HUES48 (cell line): ENCODE data around the gene CFAP73.

Experiments
- H3K27ac ChIP-seq: one replicate; pipeline ENCODE4 v1.7.0; 2013; ENCODE audit warnings: low read depth, low read length, inconsistent platforms
- H3K27me3 ChIP-seq: 2 replicates; pipeline ENCODE4 v1.6.1; 2013; ENCODE audit warnings: mild to moderate bottlenecking, low read length; ENCODE audit not compliant: control insufficient read depth, insufficient read depth
- H3K36me3 ChIP-seq: 2 replicates; pipeline ENCODE4 v1.6.1; 2013; ENCODE audit warnings: low read length; ENCODE audit not compliant: control insufficient read depth, insufficient read depth
- H3K4me1 ChIP-seq: 2 replicates; pipeline ENCODE4 v1.6.1; 2013; ENCODE audit warnings: mild to moderate bottlenecking, low read length; ENCODE audit not compliant: control insufficient read depth, insufficient read depth
- H3K4me3 ChIP-seq: 2 replicates; pipeline ENCODE4 v1.5.1; 2013; ENCODE audit warnings: mild to moderate bottlenecking, low read depth, low read length
- H3K9ac ChIP-seq: 2 replicates; pipeline ENCODE4 v1.6.1; 2013; ENCODE audit warnings: mild to moderate bottlenecking, low read depth, low read length, moderate library complexity
- H3K9me3 ChIP-seq: 2 replicates; pipeline ENCODE4 v1.6.1; 2013; ENCODE audit warnings: low read length; ENCODE audit not compliant: control insufficient read depth, insufficient read depth

The CFAP73 gene

DNA sequence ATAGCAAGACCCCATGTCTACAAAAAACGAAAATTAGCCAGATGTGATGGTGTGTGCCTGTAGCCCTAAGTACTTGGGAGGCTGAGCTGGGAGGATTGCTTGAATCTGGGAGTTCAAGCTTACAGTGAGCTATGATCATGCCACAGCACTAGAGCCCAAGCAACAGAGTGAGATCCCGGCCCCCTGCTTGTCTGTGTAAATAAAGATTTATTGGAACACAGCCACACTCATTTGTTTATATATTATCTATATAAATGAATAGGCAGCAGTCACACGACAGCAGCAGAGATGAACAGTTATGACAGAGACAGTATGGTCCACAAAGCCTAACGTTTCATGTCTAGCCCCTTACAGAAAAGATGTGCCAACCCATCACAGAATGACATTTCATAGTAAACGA, 20.9 kb downstream of the CFAP73 start:
- no peak overlapping the region for H3K27ac ChIP-seq
- no peak overlapping the region for H3K9ac ChIP-seq
- no peaks in the 10 kb centered on the region for H3K4me1 ChIP-seq
- no peaks in the 10 kb centered on the region for H3K27me3 ChIP-seq
- H3K4me3 ChIP-seq, result no peak overlapping the region
- no peaks in the 10 kb centered on the region for H3K9me3 ChIP-seq
- H3K36me3 ChIP-seq, result peaks cover 90% of the 10 kb centered on the region

DNA sequence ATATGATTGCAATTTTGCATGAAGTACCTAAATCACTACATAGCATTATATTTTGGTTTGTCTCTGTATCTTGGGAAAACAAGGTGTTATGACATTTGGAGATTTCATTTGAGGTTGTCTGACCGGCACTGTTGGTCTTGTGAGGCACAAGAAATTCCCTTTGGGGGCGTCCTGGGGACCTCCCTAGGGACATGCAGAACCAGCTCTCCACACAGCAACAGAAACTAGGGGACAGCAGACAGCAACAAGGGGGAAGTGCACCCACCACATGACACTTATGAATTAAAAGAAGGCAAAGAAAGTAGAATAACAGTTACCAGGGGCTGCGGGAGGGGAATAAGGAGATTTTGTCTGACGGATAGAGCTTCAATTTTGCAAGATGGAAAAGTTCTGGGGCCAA, 21.4 kb downstream of the CFAP73 start:
- no peaks in the 10 kb centered on the region for H3K9me3 ChIP-seq
- no peaks in the 10 kb centered on the region for H3K27me3 ChIP-seq
- peaks cover 85% of the 10 kb centered on the region for H3K36me3 ChIP-seq
- H3K9ac ChIP-seq, result no peak overlapping the region
- no peaks in the 10 kb centered on the region for H3K4me1 ChIP-seq
- no peak overlapping the region for H3K4me3 ChIP-seq
- H3K27ac ChIP-seq, result no peak overlapping the region

DNA sequence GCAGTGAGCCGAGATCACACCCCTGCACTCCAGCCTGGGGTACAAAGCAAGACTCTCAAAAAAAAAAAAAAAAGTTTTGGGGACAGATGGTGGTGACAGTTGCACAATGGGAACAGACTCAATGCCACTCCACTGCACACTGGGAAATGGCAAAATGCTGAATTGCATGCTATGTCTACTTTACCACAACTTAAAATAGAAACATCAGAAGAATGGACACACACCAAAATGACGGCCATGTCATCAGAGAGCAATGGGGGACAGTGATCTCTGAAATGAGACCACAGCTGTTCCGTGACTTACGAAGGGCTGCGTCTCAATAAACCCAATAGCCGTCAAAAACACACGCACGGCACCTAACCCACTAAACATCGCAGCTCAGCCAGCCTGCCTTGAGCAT, 22.0 kb downstream of the CFAP73 start:
- no peak overlapping the region for H3K9ac ChIP-seq
- no peak overlapping the region for H3K4me3 ChIP-seq
- H3K4me1 ChIP-seq, result no peaks in the 10 kb centered on the region
- H3K36me3 ChIP-seq, result peaks cover 82% of the 10 kb centered on the region
- H3K9me3 ChIP-seq, result no peaks in the 10 kb centered on the region
- H3K27me3 ChIP-seq, result no peaks in the 10 kb centered on the region
- H3K27ac ChIP-seq, result no peak overlapping the region

DNA sequence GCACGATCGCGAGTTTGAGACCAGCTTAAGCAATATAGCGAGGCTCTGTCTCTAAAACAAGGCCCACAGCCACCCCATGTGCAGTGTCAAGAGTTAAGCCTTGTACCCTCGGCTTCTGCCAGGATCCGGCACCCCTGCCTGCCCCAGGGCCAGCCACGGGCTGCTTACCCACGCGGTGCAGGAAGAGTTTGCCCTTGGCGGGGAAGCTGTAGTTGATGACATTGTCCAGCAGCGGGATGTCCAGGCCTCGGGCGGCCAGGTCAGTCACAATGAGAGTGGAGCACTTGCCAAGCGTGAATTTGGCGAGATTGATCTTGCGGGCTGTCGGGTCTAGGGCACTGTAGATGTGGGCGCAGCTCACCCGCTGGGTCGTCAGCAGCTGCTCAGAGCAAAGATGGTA, 22.7 kb downstream of the CFAP73 start:
- Histone ChIP-seq H3K36me3 (peaks cover 82% of the 10 kb centered on the region), H3K4me3 (no peak overlapping the region), H3K27ac (no peak overlapping the region), H3K9me3 (no peaks in the 10 kb centered on the region), H3K27me3 (no peaks in the 10 kb centered on the region), H3K4me1 (no peaks in the 10 kb centered on the region), H3K9ac (no peak overlapping the region)

DNA sequence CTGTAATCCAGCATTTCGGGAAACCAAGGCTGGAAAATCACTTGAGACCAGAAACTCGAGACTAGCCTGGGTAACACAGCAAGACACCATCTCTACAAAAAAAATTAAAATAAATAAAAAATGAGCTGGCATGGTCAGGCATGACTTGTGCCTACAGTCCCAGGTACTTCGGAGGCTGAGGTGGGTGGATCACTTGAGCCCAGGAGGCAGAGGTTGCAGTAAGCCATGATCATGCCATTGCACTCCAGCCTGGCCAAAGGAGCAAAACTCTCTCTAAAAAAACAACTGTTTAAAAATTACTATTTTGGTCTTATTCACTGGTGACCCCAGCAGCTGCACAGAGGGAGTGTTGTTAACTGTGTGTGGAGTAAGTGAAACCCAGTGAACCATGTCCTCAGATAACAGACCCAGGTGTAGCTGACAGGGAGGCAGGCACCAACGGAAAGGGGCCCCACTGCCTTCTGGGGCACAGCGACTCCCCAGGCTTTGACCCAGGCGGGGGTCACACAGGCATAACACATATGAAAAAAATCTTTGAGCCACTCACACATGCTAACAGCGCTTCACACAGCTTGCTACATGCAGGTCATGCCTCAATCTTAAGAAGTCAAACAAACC, 23.7 kb downstream of the CFAP73 start:
- H3K4me1 ChIP-seq, result no peaks in the 10 kb centered on the region
- H3K9ac ChIP-seq, result no peak overlapping the region
- H3K36me3 ChIP-seq, result peaks cover 82% of the 10 kb centered on the region
- no peaks in the 10 kb centered on the region for H3K9me3 ChIP-seq
- H3K27me3 ChIP-seq, result no peaks in the 10 kb centered on the region
- H3K4me3 ChIP-seq, result no peak overlapping the region
- no peak overlapping the region for H3K27ac ChIP-seq

DNA sequence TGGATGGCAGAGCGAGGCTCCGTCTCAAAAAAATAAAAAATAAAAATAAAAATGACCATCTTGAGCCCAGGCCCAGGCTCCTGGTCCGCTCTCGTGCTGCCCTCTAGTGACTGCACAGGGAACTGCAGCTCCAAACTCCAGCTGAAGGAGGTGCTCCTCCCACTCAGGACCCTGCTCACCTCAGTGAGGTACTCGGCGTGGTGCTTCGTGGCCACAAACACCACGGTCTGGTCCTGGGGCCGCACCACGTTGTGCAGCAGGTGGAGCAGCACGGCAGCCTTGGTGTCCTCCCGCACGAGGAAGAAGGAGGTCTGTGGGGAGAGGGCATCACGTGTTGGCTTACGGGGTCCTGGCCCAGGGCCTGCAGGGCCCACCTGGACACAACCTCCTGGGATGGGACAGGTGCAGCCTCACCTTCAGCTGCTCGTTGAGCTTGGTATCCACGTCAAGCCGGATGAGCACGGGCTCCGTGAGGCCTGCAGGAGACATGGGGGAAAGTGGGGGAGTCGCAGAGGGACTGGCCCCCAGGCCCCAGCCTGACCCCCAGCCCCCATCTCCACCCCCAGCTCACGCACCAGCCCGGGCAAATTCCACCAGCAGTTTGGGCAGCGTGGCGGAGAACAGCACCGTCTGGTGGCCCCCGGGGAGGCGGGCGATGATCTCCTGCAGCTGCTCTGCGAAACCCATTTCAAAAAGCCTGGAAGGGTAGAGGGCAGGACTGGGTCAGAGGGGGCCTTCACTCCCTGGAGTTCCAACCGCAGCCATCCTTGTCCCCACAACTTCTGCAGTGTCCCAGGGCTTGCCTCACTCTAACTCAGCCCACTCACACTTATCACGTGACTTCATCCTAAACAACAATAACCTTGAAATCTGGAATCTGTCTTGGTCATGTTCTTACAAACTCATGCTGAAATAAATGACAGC, 25.2 kb downstream of the CFAP73 start:
- no peak overlapping the region for H3K27ac ChIP-seq
- H3K36me3 ChIP-seq, result peaks cover 84% of the 10 kb centered on the region
- no peaks in the 10 kb centered on the region for H3K4me1 ChIP-seq
- H3K9me3 ChIP-seq, result no peaks in the 10 kb centered on the region
- no peaks in the 10 kb centered on the region for H3K27me3 ChIP-seq
- H3K9ac ChIP-seq, result no peak overlapping the region
- no peak overlapping the region for H3K4me3 ChIP-seq

DNA sequence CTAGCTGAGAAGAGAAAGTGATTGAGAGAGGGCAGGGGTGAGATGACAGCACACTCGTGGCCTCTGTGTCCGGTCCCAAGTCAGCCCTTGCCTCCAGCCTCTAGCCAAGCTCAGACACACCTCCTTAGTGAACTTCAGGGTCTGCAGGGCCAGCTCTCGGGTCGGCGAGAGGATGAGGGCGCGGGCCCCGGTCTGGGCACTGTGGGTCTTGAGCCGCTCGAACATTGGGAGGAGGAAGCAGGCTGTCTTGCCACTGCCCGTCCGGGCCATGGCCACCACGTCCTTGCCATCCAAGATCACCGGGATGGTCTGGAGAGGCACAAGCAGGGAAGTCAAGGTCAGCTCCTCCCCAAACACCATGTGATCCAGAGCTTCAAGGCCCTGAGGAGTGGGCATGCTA, 29.5 kb downstream of the CFAP73 start:
- Histone ChIP-seq H3K36me3 (peaks cover 64% of the 10 kb centered on the region), H3K9ac (no peak overlapping the region), H3K27ac (no peak overlapping the region), H3K4me3 (no peak overlapping the region), H3K9me3 (no peaks in the 10 kb centered on the region), H3K27me3 (no peaks in the 10 kb centered on the region), H3K4me1 (no peaks in the 10 kb centered on the region)

DNA sequence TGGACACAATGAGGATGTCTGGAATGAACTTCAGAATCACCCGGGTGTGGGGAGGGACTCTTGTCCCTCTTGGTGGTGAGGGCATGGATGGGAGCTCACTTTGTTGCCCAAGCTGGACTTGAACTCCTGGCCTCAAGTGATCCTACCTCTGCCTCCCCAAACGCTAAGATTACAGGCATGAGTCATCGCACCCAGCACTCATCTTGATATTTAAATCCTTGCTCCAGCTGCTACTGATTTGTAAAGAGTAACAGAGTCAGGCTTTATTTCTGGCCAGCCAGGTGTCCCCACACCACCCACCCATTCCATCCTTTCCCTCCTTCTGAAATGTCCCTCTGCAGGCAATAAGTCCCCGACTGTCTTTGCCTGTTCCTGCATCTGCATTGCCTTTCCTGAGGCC, 30.8 kb downstream of the CFAP73 start:
- no peak overlapping the region for H3K27ac ChIP-seq
- H3K9me3 ChIP-seq, result no peaks in the 10 kb centered on the region
- H3K4me3 ChIP-seq, result no peak overlapping the region
- peaks cover 57% of the 10 kb centered on the region for H3K36me3 ChIP-seq
- no peaks in the 10 kb centered on the region for H3K27me3 ChIP-seq
- no peak overlapping the region for H3K9ac ChIP-seq
- no peaks in the 10 kb centered on the region for H3K4me1 ChIP-seq

DNA sequence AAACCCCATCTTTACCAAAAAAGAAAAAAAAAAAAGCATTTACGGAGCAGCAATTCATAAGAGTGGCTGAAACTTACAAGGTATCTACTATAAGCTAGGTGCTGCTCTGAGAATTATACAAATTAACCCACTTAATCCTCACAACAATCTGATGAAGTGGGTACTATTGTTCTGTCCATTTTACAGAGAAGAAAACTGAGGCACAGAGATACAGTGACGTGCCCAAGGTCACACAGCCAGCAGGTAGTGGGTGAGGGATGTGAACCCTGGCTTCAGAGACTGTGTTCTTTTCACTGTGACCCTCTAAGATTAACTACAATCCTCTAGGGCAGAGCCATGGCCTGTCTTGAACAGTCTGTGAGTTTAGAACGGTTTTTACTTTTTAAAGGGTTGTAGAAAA, 32.5 kb downstream of the CFAP73 start:
- Histone ChIP-seq H3K9ac (no peak overlapping the region), H3K27ac (no peak overlapping the region), H3K9me3 (no peaks in the 10 kb centered on the region), H3K4me1 (0 out of 2 replicates have a peak, but pooled peaks cover 3% of the 10 kb centered on the region), H3K27me3 (no peaks in the 10 kb centered on the region), H3K36me3 (peaks cover 52% of the 10 kb centered on the region), H3K4me3 (no peak overlapping the region)

DNA sequence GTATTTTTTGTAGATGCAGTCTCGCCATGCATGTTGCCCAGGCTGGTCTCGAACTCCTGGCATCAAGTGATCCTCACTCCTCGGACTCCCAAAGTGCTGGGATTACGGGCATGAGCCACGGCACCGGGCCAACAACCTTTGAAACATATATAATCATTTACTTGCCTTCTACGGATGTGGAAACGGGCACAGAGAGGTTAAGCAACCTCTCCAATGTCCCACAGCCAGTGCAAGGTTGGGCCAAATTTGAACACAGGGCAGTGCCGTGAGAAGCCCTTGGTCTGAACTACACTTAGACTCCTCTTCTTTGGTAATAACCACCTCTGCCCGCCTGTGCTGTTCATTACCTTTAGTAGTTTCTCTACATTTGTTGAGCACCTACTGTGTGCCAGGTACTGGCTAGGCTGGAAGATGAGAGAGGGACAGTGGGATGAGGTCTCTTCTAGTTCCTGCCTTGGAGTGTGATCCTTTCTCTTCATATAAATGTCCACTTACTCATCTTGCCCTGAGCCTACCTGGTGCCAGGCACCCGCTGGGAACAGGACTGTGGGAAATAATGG, 33.6 kb downstream of the CFAP73 start:
- Histone ChIP-seq H3K9me3 (no peaks in the 10 kb centered on the region), H3K36me3 (peaks cover 47% of the 10 kb centered on the region), H3K27ac (no peak overlapping the region), H3K9ac (no peak overlapping the region), H3K27me3 (no peaks in the 10 kb centered on the region), H3K4me3 (no peak overlapping the region), H3K4me1 (0 out of 2 replicates have a peak, but pooled peaks cover 3% of the 10 kb centered on the region)
